BJ (cell line): ENCODE measurements around the gene PCSK7. TPM values are rescaled to one million over a fixed set of nuclear protein-coding genes. Genes with fewer than 3 reads are reported as not detected.
"Not testable (repeated sequence)": the region's sequence is repeated elsewhere in the genome, so short reads cannot be mapped to it uniquely, and the experiment has no call there.

Experiments
- CTCF ChIA-PET: fragments of 350-600 bp; formaldehyde crosslinking; extraction: SDS; loops from one replicate; lab custom pipeline; 2021; ENCODE audit warnings: antibody characterized with exemption, inconsistent platforms; lab: Yijun Ruan, JAX
- POLR2A ChIA-PET: fragments of 300-600 bp; sonication (Branson Sonifier 250); formaldehyde crosslinking; extraction: SDS; loops from one replicate; lab custom pipeline; 2021; ENCODE audit warnings: antibody characterized with exemption; lab: Charles Lee
- DNase-seq: peaks from one replicate; pipeline ENCODE4 v3.0.0-alpha.2; 2011; ENCODE audit warnings: low read depth
- H3K27me3 ChIP-seq: 2 replicates; pipeline ENCODE4 v1.6.0; 2011; ENCODE audit warnings: low read length; ENCODE audit not compliant: control insufficient read depth, insufficient read depth
- H3K36me3 ChIP-seq: 2 replicates; pipeline ENCODE4 v1.5.1; 2011; ENCODE audit warnings: low read length; ENCODE audit not compliant: control insufficient read depth, insufficient read depth
- H3K4me3 ChIP-seq: 2 replicates; pipeline ENCODE4 v1.5.1; 2011; ENCODE audit warnings: low read depth, mild to moderate bottlenecking, control low read depth, low read length
- polyA plus RNA-seq: library from polyadenylated mRNA; depleted of rRNA; stranded (reverse); fragments of >200 nt; gene quantifications from 2 replicates; pipeline ENCODE4 v1.2.3, GENCODE V29; 2011
- TF ChIP-seq, protein P1 (sequence below): IDR thresholded peaks from 2 replicates; pipeline ENCODE4 v1.5.1; 2011; ENCODE audit warnings: low read depth, mild to moderate bottlenecking, control low read depth, inconsistent platforms, low read length, moderate library complexity; ENCODE audit not compliant: insufficient read depth

Gene PCSK7
- polyA plus RNA-seq, 1 experiment, result 32.8 TPM

DNA sequence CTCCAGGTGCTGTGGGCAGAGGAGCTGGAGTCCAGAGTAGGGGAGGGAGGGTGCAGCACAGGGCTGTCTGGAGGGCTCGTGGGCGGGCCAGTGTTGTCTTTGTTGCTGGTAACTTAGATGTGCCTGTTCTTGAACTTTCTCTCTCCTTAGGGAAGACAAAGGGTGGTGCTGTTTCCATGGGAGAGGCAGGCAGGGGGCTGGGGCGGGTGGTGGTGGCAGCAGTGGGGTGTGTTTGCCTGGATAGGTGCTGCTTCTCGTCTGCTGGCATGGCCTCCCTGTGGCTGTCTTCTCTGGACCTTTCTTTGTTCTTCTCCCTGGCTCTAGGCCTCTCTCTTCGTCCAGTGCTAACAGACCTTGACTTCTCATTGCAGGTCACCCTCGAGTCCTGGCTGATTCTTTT is 44.9 kb downstream of the PCSK7 start:
- TF ChIP-seq, protein P1, sequence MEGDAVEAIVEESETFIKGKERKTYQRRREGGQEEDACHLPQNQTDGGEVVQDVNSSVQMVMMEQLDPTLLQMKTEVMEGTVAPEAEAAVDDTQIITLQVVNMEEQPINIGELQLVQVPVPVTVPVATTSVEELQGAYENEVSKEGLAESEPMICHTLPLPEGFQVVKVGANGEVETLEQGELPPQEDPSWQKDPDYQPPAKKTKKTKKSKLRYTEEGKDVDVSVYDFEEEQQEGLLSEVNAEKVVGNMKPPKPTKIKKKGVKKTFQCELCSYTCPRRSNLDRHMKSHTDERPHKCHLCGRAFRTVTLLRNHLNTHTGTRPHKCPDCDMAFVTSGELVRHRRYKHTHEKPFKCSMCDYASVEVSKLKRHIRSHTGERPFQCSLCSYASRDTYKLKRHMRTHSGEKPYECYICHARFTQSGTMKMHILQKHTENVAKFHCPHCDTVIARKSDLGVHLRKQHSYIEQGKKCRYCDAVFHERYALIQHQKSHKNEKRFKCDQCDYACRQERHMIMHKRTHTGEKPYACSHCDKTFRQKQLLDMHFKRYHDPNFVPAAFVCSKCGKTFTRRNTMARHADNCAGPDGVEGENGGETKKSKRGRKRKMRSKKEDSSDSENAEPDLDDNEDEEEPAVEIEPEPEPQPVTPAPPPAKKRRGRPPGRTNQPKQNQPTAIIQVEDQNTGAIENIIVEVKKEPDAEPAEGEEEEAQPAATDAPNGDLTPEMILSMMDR, result no peak
- Histone ChIP-seq H3K27me3 (no peaks in the 10 kb centered on the region), H3K4me3 (no peak overlapping the region), H3K36me3 (peaks cover 29% of the 10 kb centered on the region)
- ChIA-PET CTCF (no interaction called here), POLR2A (no interaction called here)
- DNase-seq, result no peak

DNA sequence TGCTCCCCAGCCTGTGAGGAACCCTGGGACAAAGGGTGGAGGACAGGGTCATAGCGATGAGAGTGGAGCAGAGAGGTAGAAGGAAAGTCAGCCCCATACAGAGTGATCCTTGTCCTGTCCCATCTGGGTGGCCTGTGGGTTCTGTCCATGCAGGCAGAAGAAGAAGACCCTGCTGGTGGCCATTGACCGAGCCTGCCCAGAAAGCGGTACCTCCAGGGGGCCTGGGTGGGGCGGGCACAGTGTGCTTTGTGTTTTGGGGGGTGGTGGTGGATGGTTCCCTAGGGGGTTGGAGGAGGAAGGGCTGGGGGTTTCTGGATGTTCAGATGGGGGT is 45.5 kb downstream of the PCSK7 start:
- no peaks in the 10 kb centered on the region for H3K27me3 ChIP-seq
- H3K36me3 ChIP-seq, result peaks cover 29% of the 10 kb centered on the region
- ChIA-PET POLR2A (no interaction called here), CTCF (interaction anchor here (1.3 kb wide), 1 partner anchor 8 kb away, joined by 5 read pairs; no protein-coding TSS in a partner anchor)
- TF ChIP-seq, protein P1, result no peak
- no peak overlapping the region for H3K4me3 ChIP-seq
- DNase-seq, result no peak

DNA sequence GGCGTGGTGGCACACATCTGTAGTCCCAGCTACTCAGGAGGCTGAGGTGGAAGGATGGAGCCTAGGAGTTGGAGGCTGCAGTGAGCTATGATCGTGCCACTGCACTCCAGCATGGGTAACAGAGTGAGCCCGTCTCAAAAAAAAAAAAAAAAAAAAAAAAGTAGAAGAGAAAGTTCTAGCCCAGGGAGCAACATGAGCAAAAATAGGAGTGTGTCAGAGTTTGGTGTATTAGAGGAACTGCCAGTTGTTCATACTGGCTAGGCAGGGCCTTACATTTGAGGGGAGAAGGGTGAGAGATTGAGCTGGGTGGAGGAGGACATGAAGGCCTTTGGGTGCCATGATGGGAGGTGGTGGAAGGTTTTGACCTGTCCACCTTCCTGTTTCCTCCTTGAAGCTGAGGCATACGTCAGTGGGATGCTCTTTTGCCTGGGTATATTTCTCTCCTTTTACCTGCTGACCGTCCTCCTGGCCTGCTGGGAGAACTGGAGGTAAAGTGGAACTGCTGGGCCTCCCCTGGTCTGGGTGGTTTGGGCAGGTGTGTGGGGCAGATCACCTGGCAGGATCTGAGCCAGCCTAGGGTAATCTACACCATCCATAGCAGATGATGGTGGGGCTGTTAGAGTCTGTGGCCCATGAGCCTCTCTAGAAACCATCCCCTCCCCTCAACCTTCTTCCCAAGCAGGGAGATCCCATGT is 46.0 kb downstream of the PCSK7 start:
- TF ChIP-seq, protein P1, result no peak
- H3K36me3 ChIP-seq, result peaks cover 29% of the 10 kb centered on the region
- ChIA-PET POLR2A (no interaction called here), CTCF (interaction anchor here (1.3 kb wide), 1 partner anchor 9 kb away, joined by 5 read pairs; no protein-coding TSS in a partner anchor)
- DNase-seq, result no peak
- H3K4me3 ChIP-seq, result no peak overlapping the region
- no peaks in the 10 kb centered on the region for H3K27me3 ChIP-seq

DNA sequence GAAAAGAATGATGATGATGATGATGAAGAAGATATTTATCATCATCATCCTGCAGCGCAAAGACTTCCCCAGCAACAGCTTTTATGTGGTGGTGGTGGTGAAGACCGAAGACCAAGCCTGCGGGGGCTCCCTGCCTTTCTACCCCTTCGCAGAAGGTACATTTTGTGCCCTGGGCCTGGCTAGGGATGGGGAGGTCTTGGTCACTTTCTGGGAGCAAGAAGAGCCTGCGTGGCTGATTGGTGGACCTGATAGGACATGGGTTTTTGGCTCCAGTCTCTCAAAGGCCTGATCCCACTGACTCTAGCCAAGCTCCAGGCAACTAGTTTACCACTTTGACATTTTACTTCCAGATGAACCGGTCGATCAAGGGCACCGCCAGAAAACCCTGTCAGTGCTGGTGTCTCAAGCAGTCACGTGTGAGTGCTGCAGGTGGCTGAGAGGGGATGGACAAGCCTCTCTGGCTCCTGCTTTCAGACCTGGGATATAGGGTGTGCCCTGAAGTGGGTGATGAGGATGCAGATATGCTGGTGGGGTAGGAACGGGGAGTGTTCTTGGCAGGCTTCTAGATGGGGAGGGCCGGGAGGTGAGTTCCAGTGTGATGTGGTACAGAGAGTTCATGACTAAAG is 48.0 kb downstream of the PCSK7 start:
- Histone ChIP-seq H3K36me3 (peaks cover 13% of the 10 kb centered on the region), H3K4me3 (no peak overlapping the region), H3K27me3 (no peaks in the 10 kb centered on the region)
- ChIA-PET POLR2A (no interaction called here), CTCF (interaction anchor here (0.6 to 1.7 kb wide), 2 partner anchors 36 to 43 kb away, joined by 3 to 4 read pairs; no protein-coding TSS in a partner anchor)
- TF ChIP-seq, protein P1, result no peak
- no peak for DNase-seq

DNA sequence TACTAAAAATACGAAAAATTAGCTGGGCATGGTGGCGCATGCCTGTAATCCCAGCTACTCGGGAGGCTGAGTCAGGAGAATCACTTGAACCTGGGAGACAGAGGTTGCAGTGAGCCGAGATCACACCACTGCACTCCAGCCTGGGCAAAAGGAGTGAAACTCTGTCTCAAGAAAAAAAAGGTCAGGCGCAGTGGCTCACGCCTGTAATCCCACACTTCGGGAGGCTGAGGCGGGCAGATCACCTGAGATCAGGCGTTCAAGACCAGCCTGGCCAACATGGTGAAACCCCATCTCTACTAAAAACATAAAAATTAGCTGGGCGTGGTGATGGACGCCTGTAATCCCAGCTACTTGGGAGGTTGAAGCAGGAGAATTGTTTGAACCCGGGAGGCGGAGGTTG is 48.7 kb downstream of the PCSK7 start:
- CTCF ChIA-PET, result interaction anchor here (1.3 to 1.7 kb wide), 2 partner anchors 38 to 43 kb away, joined by 3 read pairs; no protein-coding TSS in a partner anchor
- POLR2A ChIA-PET, H3K4me3 ChIP-seq, H3K27me3 ChIP-seq, DNase-seq: not testable (repeated sequence)
- peaks cover 10% of the 10 kb centered on the region for H3K36me3 ChIP-seq
